ENCODE results near the gene FANCB.

DNA sequence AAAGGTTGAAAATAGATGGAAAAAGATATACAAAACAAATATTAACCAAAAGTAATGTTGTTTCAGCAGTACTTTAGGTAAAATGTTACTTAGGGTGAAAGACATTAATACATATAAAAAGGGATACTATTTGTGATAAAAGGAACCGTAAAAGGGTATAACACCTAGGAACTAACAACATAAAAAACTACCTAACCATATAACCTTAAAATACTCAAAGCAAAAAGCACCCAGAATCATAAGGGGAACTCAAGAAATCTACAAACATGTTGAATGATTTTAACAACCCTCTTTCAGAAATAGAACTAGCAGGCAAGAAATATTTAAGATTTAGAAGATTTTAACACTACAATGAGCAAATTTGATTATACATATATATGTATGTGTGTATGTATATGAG lies 11.8 kb upstream of the FANCB start:
- TF ChIP-seq, protein P1, sequence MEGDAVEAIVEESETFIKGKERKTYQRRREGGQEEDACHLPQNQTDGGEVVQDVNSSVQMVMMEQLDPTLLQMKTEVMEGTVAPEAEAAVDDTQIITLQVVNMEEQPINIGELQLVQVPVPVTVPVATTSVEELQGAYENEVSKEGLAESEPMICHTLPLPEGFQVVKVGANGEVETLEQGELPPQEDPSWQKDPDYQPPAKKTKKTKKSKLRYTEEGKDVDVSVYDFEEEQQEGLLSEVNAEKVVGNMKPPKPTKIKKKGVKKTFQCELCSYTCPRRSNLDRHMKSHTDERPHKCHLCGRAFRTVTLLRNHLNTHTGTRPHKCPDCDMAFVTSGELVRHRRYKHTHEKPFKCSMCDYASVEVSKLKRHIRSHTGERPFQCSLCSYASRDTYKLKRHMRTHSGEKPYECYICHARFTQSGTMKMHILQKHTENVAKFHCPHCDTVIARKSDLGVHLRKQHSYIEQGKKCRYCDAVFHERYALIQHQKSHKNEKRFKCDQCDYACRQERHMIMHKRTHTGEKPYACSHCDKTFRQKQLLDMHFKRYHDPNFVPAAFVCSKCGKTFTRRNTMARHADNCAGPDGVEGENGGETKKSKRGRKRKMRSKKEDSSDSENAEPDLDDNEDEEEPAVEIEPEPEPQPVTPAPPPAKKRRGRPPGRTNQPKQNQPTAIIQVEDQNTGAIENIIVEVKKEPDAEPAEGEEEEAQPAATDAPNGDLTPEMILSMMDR (IDR thresholded peaks at IDR 0.05): no peak
- no peak for TF ChIP-seq POLR2AphosphoS5 (IDR thresholded peaks at IDR 0.05)
- no peak for TF ChIP-seq POLR2A (IDR thresholded peaks at IDR 0.05)
